PC-3 (cell line): ENCODE results near the gene G3BP2. TPM values are rescaled to one million over a fixed set of nuclear protein-coding genes. Genes with fewer than 3 reads are reported as not detected.
A peak's percentile ranks its signal among the peaks of the same experiment; 100 is the strongest.

Source experiments
- ATAC-seq: fragments of 200-7000 bp; cut with Tn5 transposase; 2 replicates; pipeline ENCODE4 v1.9.1; 2020; ENCODE audit warnings: mild to moderate bottlenecking, moderate library complexity
- BruUV-seq: library from RNA; stranded (reverse); fragments of 400-500 nt; replicated peaks from 2 replicates; lab custom pipeline; 2021; lab: Mats Ljungman, UMichigan
- CTCF ChIA-PET: fragments of 300-600 bp; sonication (Branson Sonifier 250); formaldehyde crosslinking; loops from one replicate; lab custom pipeline; 2022; ENCODE audit warnings: antibody characterized with exemption; lab: Charles Lee
- POLR2A ChIA-PET: fragments of 300-600 bp; sonication (Branson Sonifier 250); formaldehyde crosslinking; loops from one replicate; lab custom pipeline; 2022; ENCODE audit warnings: antibody characterized with exemption; ENCODE audit not compliant: unreplicated experiment; lab: Charles Lee
- DNase-seq: peaks from one replicate; pipeline ENCODE4 v3.0.0-alpha.2; 2015
- H2AFZ ChIP-seq: fragments of 300-600 bp; sonication (generic); 2 replicates; pipeline ENCODE4 v1.6.0; 2016; ENCODE audit warnings: antibody characterized with exemption, low read length
- H3F3A ChIP-seq: fragments of 300-600 bp; sonication (generic); one replicate; pipeline ENCODE4 v1.6.0; 2017; ENCODE audit warnings: antibody characterized with exemption, low read length, control low read depth, mild to moderate bottlenecking; ENCODE audit not compliant: unreplicated experiment
- H3K27ac ChIP-seq: fragments of 300-600 bp; sonication (generic); 2 replicates; pipeline ENCODE4 v1.5.1; 2016; ENCODE audit warnings: mild to moderate bottlenecking, low read length
- H3K27me3 ChIP-seq: fragments of 300-600 bp; sonication (generic); 2 replicates; pipeline ENCODE4 v1.6.1; 2016; ENCODE audit warnings: low read length, mixed read lengths
- H3K36me3 ChIP-seq: fragments of 300-600 bp; sonication (generic); 2 replicates; pipeline ENCODE4 v1.6.1; 2016; ENCODE audit warnings: low read depth, mixed run types, low read length, mixed read lengths
- H3K4me1 ChIP-seq: fragments of 300-600 bp; sonication (generic); 2 replicates; pipeline ENCODE4 v1.5.1; 2016; ENCODE audit warnings: low read length; ENCODE audit not compliant: insufficient read depth
- H3K4me2 ChIP-seq: fragments of 300-600 bp; sonication (generic); 2 replicates; pipeline ENCODE4 v1.6.0; 2016; ENCODE audit warnings: low read length
- H3K4me3 ChIP-seq: fragments of 300-600 bp; sonication (generic); 2 replicates; pipeline ENCODE4 v1.5.1; 2016; ENCODE audit warnings: mild to moderate bottlenecking, low read length, mixed read lengths
- H3K79me2 ChIP-seq: fragments of 300-600 bp; sonication (generic); 2 replicates; pipeline ENCODE4 v1.6.1; 2017; ENCODE audit warnings: low read length, mixed read lengths
- H3K9ac ChIP-seq: fragments of 300-600 bp; sonication (generic); 2 replicates; pipeline ENCODE4 v1.6.0; 2016; ENCODE audit warnings: mild to moderate bottlenecking, low read length
- H3K9me2 ChIP-seq: fragments of 300-600 bp; sonication (generic); replicated peaks from 2 replicates; pipeline ENCODE4 v1.6.1; 2016; ENCODE audit warnings: mixed run types, low read length, mixed read lengths
- H3K9me3 ChIP-seq: fragments of 300-600 bp; sonication (generic); 2 replicates; pipeline ENCODE4 v1.6.1; 2016; ENCODE audit warnings: low read length, mixed read lengths
- H4K20me1 ChIP-seq: fragments of 300-600 bp; sonication (generic); 2 replicates; pipeline ENCODE4 v1.6.1; 2016; ENCODE audit warnings: low read length, mixed read lengths
- CTCF ChIP-seq: fragments of 300-600 bp; sonication (generic); conservative IDR thresholded peaks from 2 replicates; pipeline ENCODE4 v1.5.1; 2017; ENCODE audit warnings: antibody characterized with exemption, low read depth, mild to moderate bottlenecking, low read length
- EZH2 ChIP-seq: fragments of 300-600 bp; sonication (generic); IDR thresholded peaks from one replicate; pipeline ENCODE4 v1.6.1; 2017; ENCODE audit warnings: antibody characterized with exemption, mild to moderate bottlenecking, low read length; ENCODE audit not compliant: unreplicated experiment
- EZH2phosphoT487 ChIP-seq: fragments of 300-600 bp; sonication (generic); IDR thresholded peaks from 2 replicates; pipeline ENCODE4 v1.6.1; 2018; ENCODE audit warnings: mild to moderate bottlenecking, antibody characterized with exemption, low read length, borderline replicate concordance
- intact Hi-C: fragments of 100-400 bp; cut with micrococcal nuclease; formaldehyde crosslinking; loops from 2 replicates; pipeline ENCODE4 v1.9.0; 2023
- total RNA-seq: library from RNA; depleted of rRNA; stranded (reverse); fragments of >200 nt; gene quantifications from 2 replicates; pipeline ENCODE4 v1.2.3, GENCODE V29; 2014

G3BP2 gene
- total RNA-seq, 1 experiment from 2014 or later = 68.7 TPM

- Histone ChIP-seq H3K4me2 (no peak overlapping the region), H3K4me1 (no peaks in the 10 kb centered on the region; the same call in 1 of the 2 replicates), H3K4me3 (no peak overlapping the region), H3K79me2 (no peaks in the 10 kb centered on the region), H3F3A (no peaks in the 10 kb centered on the region), H3K9me2 (no peaks in the 10 kb centered on the region), H3K27me3 (no peaks in the 10 kb centered on the region), H3K36me3 (peaks cover 51% of the 10 kb centered on the region), H4K20me1 (peaks cover 3% of the 10 kb centered on the region; the same call in 1 of the 2 replicates), H3K27ac (no peak overlapping the region), H3K9ac (no peak overlapping the region), H3K9me3 (no peaks in the 10 kb centered on the region), H2AFZ (no peak overlapping the region)
- intact Hi-C loops = no loop called here
- CTCF ChIA-PET = no interaction called here
- ATAC-seq (no peak), DNase-seq (no peak)
- TF ChIP-seq CTCF = no peak
- TF ChIP-seq EZH2 = no peak
- TF ChIP-seq EZH2phosphoT487 = no peak
- BruUV-seq = no TSS peak
- POLR2A ChIA-PET = no interaction called here
Observed at GRCh38 chr4:75644095-75644494, 29.1 kb downstream of the G3BP2 start.

GRCh38 chr4:75643651-75644050 is 29.6 kb downstream of the G3BP2 start:
- POLR2A ChIA-PET = no interaction called here
- CTCF ChIA-PET = no interaction called here

GRCh38 chr4:75639124-75639695 is 34.0 kb downstream of the G3BP2 start:
- Histone ChIP-seq H3K9ac (no peak overlapping the region), H3F3A (no peaks in the 10 kb centered on the region), H3K79me2 (no peaks in the 10 kb centered on the region), H3K4me1 (no peaks in the 10 kb centered on the region), H4K20me1 (no peaks in the 10 kb centered on the region), H3K27ac (no peak overlapping the region), H3K36me3 (peaks cover 8% of the 10 kb centered on the region), H2AFZ (no peak overlapping the region), H3K27me3 (no peaks in the 10 kb centered on the region), H3K9me2 (no peaks in the 10 kb centered on the region), H3K4me2 (no peak overlapping the region), H3K9me3 (no peaks in the 10 kb centered on the region), H3K4me3 (no peak overlapping the region)
- DNase-seq = no peak
- intact Hi-C loops = no loop called here
- ChIA-PET CTCF (no interaction called here), POLR2A (no interaction called here)
- no peak for ATAC-seq
- BruUV-seq = no TSS peak
- TF ChIP-seq EZH2phosphoT487 (no peak), CTCF (no peak), EZH2 (no peak)

More at GRCh38 chr4:75643651-75644050, 29.6 kb downstream of the G3BP2 start:
- H3K9ac ChIP-seq = no peak overlapping the region
- H2AFZ ChIP-seq = no peak overlapping the region
- H3K4me1 ChIP-seq = no peaks in the 10 kb centered on the region; the same call in 1 of the 2 replicates
- no peaks in the 10 kb centered on the region for H3K9me2 ChIP-seq
- intact Hi-C loops = no loop called here
- no peak for ATAC-seq
- H3F3A ChIP-seq = no peaks in the 10 kb centered on the region
- no peaks in the 10 kb centered on the region for H3K79me2 ChIP-seq
- H3K4me3 ChIP-seq = no peak overlapping the region
- TSS peak; percentile 16 for BruUV-seq
- peaks cover 3% of the 10 kb centered on the region; the same call in 1 of the 2 replicates for H4K20me1 ChIP-seq
- DNase-seq = no peak
- H3K27me3 ChIP-seq = no peaks in the 10 kb centered on the region
- peaks cover 46% of the 10 kb centered on the region for H3K36me3 ChIP-seq
- no peaks in the 10 kb centered on the region for H3K9me3 ChIP-seq
- no peak overlapping the region for H3K4me2 ChIP-seq
- TF ChIP-seq EZH2 (no peak), EZH2phosphoT487 (no peak)
- no peak overlapping the region for H3K27ac ChIP-seq
